WTC11 (cell line): ENCODE measurements around the gene COL20A1.

ENCODE experiments used
- ATF6 ChIP-seq: sonication (generic); formaldehyde crosslinking; IDR thresholded peaks from 2 replicates; pipeline ENCODE4 v1.8.1; 2023; ENCODE audit warnings: mild to moderate bottlenecking, missing genetic modification reagents
- CTCF ChIP-seq: fragments of 200-600 bp; IDR thresholded peaks from 2 replicates; pipeline ENCODE4 v1.8.0; 2022; ENCODE audit warnings: antibody characterized with exemption
- JUN ChIP-seq: sonication (generic); formaldehyde crosslinking; IDR thresholded peaks from 2 replicates; pipeline ENCODE4 v1.8.0; 2023; ENCODE audit warnings: mild to moderate bottlenecking, missing genetic modification reagents

GRCh38 chr20:63248835-63249591 is 44.0 kb upstream of the COL20A1 start:
- TF ChIP-seq ATF6 (CRISPR knock-in tag) (no peak), CTCF (no peak), JUN (no peak)
